ENCODE measurements around the gene DHRS9. TPM values are rescaled to one million over a fixed set of nuclear protein-coding genes. Genes with fewer than 3 reads are reported as not detected.
A peak's percentile ranks its signal among the peaks of the same experiment; 100 is the strongest.

Gene DHRS9
- total RNA-seq = not detected in 2 replicates

DNA sequence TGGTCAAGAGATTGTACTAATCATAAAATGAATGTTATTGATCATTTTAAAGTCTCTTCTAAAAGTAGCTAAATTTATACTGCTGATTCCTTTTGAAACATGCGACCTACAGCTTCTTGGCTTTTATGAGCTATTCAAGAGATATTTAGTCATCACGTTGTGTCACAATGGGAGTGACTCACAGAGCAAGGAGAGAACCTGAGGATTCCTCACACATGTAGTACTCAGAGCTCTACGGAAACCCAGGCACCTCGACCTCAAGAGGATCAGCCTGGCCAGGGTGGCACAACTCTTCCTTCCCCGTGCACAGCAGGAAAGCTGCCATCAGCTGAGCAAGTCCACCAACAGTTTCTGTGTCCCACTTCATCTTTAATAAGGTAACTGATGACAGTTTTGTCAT lies at the start of gene DHRS9:
TSS of gene DHRS9 (plus strand) at position 223 of the 400 bp plus-strand sequence. CDS start 12,019 bp downstream, outside the sequence.
- no peak for TF ChIP-seq CTCF (IDR thresholded peaks at IDR 0.05; ENCODE audit: insufficient read depth, low read length, poor library complexity, severe bottlenecking)
- H3K4me3 ChIP-seq (ENCODE audit: low read depth, low read length) = no peak within 1 kb of the TSS
- peak; percentile 86 for DNase-seq (ENCODE audit: low read depth)
- H3K36me3 ChIP-seq (ENCODE audit: control insufficient read depth, insufficient read depth, low read length) = no peaks in the 10 kb centered on the region
- no peaks in the 10 kb centered on the region for H3K27me3 ChIP-seq (ENCODE audit: control insufficient read depth, insufficient read depth, low read length)

- H3K27me3 ChIP-seq (ENCODE audit: control insufficient read depth, insufficient read depth, low read length) = no peaks in the 10 kb centered on the region
- no peaks in the 10 kb centered on the region for H3K36me3 ChIP-seq (ENCODE audit: control insufficient read depth, insufficient read depth, low read length)
- TF ChIP-seq CTCF (IDR thresholded peaks at IDR 0.05; ENCODE audit: insufficient read depth, low read length, poor library complexity, severe bottlenecking) = no peak
- DNase-seq (ENCODE audit: low read depth) = no peak
- H3K4me3 ChIP-seq (ENCODE audit: low read depth, low read length) = no peak overlapping the region
Measured at GRCh38 chr2:169023161-169023560, 46.2 kb upstream of the DHRS9 start.

- H3K36me3 ChIP-seq (ENCODE audit: control insufficient read depth, insufficient read depth, low read length) = no peaks in the 10 kb centered on the region
- no peaks in the 10 kb centered on the region for H3K27me3 ChIP-seq (ENCODE audit: control insufficient read depth, insufficient read depth, low read length)
- no peak for DNase-seq (ENCODE audit: low read depth)
- H3K4me3 ChIP-seq (ENCODE audit: low read depth, low read length) = no peak overlapping the region
- no peak for TF ChIP-seq CTCF (IDR thresholded peaks at IDR 0.05; ENCODE audit: insufficient read depth, low read length, poor library complexity, severe bottlenecking)
Measured at GRCh38 chr2:169026056-169026455, 43.3 kb upstream of the DHRS9 start.

- no peak for DNase-seq (ENCODE audit: low read depth)
- no peak overlapping the region for H3K4me3 ChIP-seq (ENCODE audit: low read depth, low read length)
- no peaks in the 10 kb centered on the region for H3K27me3 ChIP-seq (ENCODE audit: control insufficient read depth, insufficient read depth, low read length)
- TF ChIP-seq CTCF (IDR thresholded peaks at IDR 0.05; ENCODE audit: insufficient read depth, low read length, poor library complexity, severe bottlenecking) = no peak
- H3K36me3 ChIP-seq (ENCODE audit: control insufficient read depth, insufficient read depth, low read length) = no peaks in the 10 kb centered on the region
Measured at GRCh38 chr2:169027234-169027633, 42.1 kb upstream of the DHRS9 start.

DNA sequence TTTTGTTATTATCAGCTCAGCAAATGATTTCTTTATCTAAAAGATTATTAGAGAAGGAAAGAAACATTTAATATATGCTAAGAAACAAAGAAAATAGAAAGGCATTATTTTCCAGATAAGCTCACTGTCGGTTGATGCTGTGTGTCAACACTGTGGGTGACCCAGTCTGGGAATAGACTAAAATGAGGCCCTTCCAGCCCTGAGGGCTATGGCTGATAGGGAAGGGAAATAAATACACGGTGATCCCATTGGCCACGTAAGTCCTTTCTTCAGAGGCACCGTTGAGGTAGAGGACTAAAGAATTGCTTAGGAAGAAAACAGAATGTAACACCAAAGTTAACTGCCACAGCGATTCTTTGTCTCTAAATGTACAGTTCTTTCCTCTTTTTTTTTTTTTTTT lies 40.0 kb upstream of the DHRS9 start:
- no peak for DNase-seq (ENCODE audit: low read depth)
- no peaks in the 10 kb centered on the region for H3K27me3 ChIP-seq (ENCODE audit: control insufficient read depth, insufficient read depth, low read length)
- no peaks in the 10 kb centered on the region for H3K36me3 ChIP-seq (ENCODE audit: control insufficient read depth, insufficient read depth, low read length)
- no peak overlapping the region for H3K4me3 ChIP-seq (ENCODE audit: low read depth, low read length)
- TF ChIP-seq CTCF (IDR thresholded peaks at IDR 0.05; ENCODE audit: insufficient read depth, low read length, poor library complexity, severe bottlenecking) = no peak

DNA sequence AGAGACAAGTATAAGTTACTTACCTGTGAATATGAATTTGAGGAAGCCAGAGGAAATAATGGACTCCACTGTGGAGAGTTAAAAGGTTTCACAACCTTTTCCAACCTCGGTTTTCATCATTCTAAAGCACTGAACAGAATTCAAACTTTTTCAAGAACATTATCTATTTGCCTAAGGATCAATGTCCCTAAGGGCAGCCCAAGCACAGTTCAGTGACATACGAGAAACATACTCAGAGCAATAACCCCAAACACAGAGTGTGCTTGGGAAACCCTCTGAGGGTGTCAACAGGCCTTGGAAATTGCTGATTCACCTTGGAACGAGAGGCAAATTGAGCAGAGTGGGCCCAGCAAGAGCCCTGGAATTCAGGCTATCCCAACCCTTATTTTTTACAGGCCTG lies 38.2 kb upstream of the DHRS9 start, which contains the start of gene ABCB11:
TSS of gene ABCB11 (minus strand) at position 123 of the 400 bp plus-strand sequence. CDS start 13,199 bp downstream, outside the sequence.
- Histone ChIP-seq H3K4me3 (ENCODE audit: low read depth, low read length) (no peak within 1 kb of the TSS), H3K36me3 (ENCODE audit: control insufficient read depth, insufficient read depth, low read length) (no peaks in the 10 kb centered on the region), H3K27me3 (ENCODE audit: control insufficient read depth, insufficient read depth, low read length) (no peaks in the 10 kb centered on the region)
- DNase-seq (ENCODE audit: low read depth) = no peak
- TF ChIP-seq CTCF (IDR thresholded peaks at IDR 0.05; ENCODE audit: insufficient read depth, low read length, poor library complexity, severe bottlenecking) = no peak

Data from kidney epithelial cell (primary cell).